GM12864 (cell line): Measurements from ENCODE around the gene PBRM1.
A peak's percentile ranks its signal among the peaks of the same experiment; 100 is the strongest.

Experiments
- DNase-seq: peaks from one replicate; pipeline ENCODE4 v3.0.0-alpha.2; 2011; ENCODE audit warnings: low read depth
- H3K4me3 ChIP-seq: 2 replicates; pipeline ENCODE4 v1.5.1; 2011; ENCODE audit warnings: mild to moderate bottlenecking, low read depth, low read length, control low read depth
- TF ChIP-seq, protein P1 (sequence below): IDR thresholded peaks from 2 replicates; pipeline ENCODE4 v1.5.1; 2011; ENCODE audit warnings: low read depth, mild to moderate bottlenecking, moderate library complexity, low read length, control low read depth, inconsistent platforms; ENCODE audit errors: missing control alignments

Gene PBRM1

DNA sequence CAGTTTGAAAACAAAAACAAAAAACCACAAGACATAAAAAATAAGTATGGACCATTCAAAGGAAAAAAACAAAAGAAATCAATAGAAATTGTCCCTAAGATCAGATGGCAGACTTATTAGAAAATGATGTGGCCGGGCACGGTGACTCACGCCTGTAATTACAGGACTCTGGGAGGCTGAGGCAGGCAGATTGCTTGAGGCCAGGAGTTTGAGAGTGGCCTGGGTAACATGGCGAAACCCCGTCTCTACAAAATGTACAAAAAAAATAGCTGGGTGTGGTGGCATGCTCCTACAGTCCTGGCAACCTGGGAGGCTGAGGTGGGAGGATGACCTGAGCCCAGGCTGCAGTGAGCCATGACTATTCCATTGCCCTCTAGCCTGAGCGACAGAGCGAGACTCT is 36.8 kb upstream of the PBRM1 start:
- H3K4me3 ChIP-seq, result no peak overlapping the region
- TF ChIP-seq, protein P1, sequence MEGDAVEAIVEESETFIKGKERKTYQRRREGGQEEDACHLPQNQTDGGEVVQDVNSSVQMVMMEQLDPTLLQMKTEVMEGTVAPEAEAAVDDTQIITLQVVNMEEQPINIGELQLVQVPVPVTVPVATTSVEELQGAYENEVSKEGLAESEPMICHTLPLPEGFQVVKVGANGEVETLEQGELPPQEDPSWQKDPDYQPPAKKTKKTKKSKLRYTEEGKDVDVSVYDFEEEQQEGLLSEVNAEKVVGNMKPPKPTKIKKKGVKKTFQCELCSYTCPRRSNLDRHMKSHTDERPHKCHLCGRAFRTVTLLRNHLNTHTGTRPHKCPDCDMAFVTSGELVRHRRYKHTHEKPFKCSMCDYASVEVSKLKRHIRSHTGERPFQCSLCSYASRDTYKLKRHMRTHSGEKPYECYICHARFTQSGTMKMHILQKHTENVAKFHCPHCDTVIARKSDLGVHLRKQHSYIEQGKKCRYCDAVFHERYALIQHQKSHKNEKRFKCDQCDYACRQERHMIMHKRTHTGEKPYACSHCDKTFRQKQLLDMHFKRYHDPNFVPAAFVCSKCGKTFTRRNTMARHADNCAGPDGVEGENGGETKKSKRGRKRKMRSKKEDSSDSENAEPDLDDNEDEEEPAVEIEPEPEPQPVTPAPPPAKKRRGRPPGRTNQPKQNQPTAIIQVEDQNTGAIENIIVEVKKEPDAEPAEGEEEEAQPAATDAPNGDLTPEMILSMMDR, result no peak
- no peak for DNase-seq

DNA sequence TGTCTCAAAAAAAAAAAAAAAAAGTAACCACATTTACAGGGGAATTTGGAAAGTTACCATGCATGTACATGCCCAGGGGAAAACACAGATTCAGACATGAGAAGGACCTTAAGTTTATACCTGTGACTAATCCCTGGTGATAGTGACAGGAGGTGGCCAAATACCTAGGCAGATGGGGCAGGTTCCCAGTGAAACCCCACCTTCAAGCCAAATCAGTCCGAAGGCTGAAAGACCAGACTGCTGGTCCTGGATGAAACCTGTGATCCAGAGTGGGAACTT is 36.0 kb upstream of the PBRM1 start:
- no peak overlapping the region for H3K4me3 ChIP-seq
- TF ChIP-seq, protein P1, result no peak
- DNase-seq, result no peak

DNA sequence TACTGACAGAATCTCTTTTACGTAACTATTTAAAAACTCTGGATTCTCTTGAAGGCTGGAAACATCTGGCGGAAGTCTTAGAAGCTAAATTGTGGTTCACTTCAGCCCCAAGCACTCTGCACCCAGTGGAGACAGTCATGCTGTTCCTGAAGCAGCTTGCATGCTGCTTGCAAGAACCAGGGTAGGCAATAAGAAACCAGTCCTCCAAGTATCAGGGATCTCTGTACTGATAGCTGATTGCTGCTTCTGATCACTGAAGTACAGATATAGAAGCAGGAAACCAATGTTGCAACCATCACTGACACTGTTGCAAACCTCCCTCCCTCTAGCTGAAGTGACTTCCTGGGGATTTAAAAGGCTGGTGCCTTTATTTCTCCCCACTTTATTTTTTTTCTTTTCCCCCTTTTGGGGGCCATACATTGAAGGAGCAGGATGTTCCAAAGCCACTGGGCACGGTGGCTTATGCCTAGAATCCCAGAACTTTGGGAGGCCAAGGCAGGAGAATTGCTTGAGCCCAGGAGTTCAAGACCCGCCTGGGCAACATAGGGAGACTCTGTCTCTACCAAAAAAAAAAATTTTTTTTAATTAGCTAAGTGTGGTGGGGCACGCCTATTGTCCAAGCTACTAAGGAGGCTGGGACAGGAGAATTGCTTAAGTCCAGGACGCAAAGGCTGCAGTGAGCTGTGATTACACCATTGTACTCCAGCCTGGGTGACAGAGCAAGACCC is 35.5 kb upstream of the PBRM1 start:
- DNase-seq, result peak; percentile 75
- TF ChIP-seq, protein P1, result no peak
- no peak overlapping the region for H3K4me3 ChIP-seq

DNA sequence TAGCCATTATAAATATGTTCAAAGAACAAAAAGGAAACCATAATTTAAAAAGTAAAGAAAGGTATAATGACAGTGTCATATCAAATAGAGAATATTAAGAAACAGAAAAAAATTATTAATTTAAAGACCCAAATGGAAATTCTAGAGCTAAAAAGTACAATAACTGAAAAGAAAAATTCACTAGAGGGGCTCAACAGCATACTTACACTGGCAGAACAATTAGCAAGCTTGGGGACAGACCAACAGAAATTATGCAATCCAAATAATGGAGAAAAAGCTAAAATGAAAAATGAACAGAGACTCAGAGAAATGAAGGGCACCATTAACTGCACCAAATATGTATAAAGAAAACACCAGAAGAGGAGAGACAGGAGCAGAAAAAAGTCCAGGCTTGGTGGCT is 33.9 kb upstream of the PBRM1 start:
- no peak for DNase-seq
- TF ChIP-seq, protein P1, result no peak
- no peak overlapping the region for H3K4me3 ChIP-seq

DNA sequence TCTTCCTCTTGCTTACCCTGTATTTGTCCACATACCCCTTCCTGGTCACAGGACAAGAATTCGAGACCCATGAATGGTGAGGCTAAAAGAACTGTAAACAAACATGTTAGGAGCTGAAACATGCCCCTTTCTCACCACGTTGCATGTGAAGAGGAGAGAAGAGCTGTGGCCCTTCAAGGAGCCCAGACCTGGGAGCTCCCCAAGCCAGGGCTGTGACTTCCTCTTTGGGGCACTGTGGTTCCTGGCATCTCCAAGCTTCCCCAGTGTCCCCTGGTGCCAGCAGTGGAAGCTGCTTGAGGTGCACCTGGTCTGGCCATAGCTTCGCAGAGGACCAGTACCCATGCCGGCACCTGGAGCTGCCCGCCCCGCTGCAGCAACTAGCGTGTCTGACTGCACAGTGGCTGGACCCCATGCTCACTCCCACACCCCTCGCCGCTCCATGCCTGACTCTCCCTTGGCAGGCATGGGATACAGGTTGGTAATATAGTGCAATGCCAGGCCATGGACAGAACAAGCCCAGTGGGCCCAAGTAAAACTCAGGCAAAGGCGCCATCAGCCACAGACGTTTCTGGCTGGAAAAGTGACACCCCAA is 30.1 kb upstream of the PBRM1 start:
- DNase-seq, result no peak
- TF ChIP-seq, protein P1, result no peak
- no peak overlapping the region for H3K4me3 ChIP-seq

DNA sequence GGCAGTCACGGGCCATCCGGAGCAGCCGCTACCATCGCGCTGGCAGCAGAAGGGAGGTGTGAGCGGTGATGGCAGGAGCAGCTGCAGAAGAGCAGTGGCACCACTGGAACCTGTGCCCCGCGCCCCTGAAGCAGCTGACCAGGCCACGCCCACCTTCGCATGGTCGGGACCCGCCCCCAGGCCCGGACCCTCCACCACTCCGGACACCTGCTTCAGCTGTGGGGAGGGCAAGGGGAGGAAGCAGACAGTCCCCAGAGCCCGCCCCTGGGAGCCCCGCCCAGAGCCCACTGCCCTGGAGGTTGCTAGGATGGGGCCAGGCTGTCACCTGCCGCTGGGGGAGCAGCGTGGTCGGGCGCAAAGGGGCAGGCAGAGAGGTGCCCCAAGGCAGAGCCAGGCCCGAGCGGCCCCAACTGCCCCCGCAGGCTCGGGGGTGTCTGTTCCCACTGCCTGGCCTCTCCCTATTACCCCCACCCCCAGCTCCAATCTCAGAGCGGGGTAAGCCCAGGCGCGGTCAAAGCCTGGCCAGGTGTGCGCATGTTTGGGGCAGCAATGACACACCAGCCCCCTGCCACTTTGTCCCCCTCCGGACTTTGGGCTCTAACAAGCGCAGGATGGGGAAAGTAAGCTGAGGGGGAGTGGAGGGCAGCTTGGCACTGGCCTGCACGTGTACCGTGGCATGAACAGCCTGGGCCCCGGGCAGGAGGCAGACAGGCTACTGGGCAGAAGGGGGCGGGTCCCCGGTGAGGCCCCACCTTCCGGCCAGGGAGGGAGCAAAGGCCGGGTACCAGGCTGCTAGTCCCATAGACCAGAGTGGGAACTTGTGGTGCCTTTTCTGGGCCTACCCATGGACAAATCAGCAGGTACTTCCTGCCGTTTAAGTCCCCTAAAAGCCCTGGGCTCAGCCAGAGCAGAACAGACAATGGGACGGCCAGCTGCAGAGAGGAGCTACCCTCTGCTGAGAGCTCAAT is 28.9 kb upstream of the PBRM1 start:
- TF ChIP-seq, protein P1, result no peak
- no peak for DNase-seq
- H3K4me3 ChIP-seq, result no peak overlapping the region
